ENCODE measurements around the gene GPR78.

Gene GPR78

GRCh38 chr4:8540991-8541390, 39.2 kb upstream of the GPR78 start:
- no peak for DNase-seq (ENCODE audit: extremely low read depth, low read depth)
- TF ChIP-seq CTCF (IDR thresholded peaks at IDR 0.05; ENCODE audit: low read depth, low read length, missing control alignments) = no peak

GRCh38 chr4:8541981-8542715, 38.0 kb upstream of the GPR78 start:
- no peak overlapping the region for H3K4me3 ChIP-seq (replicated peaks; ENCODE audit: low read depth, low read length)
- TF ChIP-seq CTCF (IDR thresholded peaks at IDR 0.05; ENCODE audit: low read depth, low read length, missing control alignments) = no peak
- no peak for DNase-seq (ENCODE audit: extremely low read depth, low read depth)

More at GRCh38 chr4:8540991-8541390, 39.2 kb upstream of the GPR78 start:
- no peak overlapping the region for H3K4me3 ChIP-seq (replicated peaks; ENCODE audit: low read depth, low read length)

GRCh38 chr4:8542776-8543525, 37.2 kb upstream of the GPR78 start:
- TF ChIP-seq CTCF (IDR thresholded peaks at IDR 0.05; ENCODE audit: low read depth, low read length, missing control alignments) = no peak
- H3K4me3 ChIP-seq (replicated peaks; ENCODE audit: low read depth, low read length) = no peak overlapping the region
- DNase-seq (ENCODE audit: extremely low read depth, low read depth) = no peak

- TF ChIP-seq CTCF (IDR thresholded peaks at IDR 0.05; ENCODE audit: low read depth, low read length, missing control alignments) = no peak
- DNase-seq (ENCODE audit: extremely low read depth, low read depth) = no peak
- no peak overlapping the region for H3K4me3 ChIP-seq (replicated peaks; ENCODE audit: low read depth, low read length)
Measured at GRCh38 chr4:8543623-8544022, 36.6 kb upstream of the GPR78 start.

- no peak for DNase-seq (ENCODE audit: extremely low read depth, low read depth)
- no peak overlapping the region for H3K4me3 ChIP-seq (replicated peaks; ENCODE audit: low read depth, low read length)
- no peak for TF ChIP-seq CTCF (IDR thresholded peaks at IDR 0.05; ENCODE audit: low read depth, low read length, missing control alignments)
Measured at GRCh38 chr4:8544282-8544681, 35.9 kb upstream of the GPR78 start.

GRCh38 chr4:8544741-8545438, 35.3 kb upstream of the GPR78 start:
- no peak for TF ChIP-seq CTCF (IDR thresholded peaks at IDR 0.05; ENCODE audit: low read depth, low read length, missing control alignments)
- no peak overlapping the region for H3K4me3 ChIP-seq (replicated peaks; ENCODE audit: low read depth, low read length)
- no peak for DNase-seq (ENCODE audit: extremely low read depth, low read depth)
